Measurements from ENCODE around the gene ZIC4.

- no peak for TF ChIP-seq CTCF (IDR thresholded peaks at IDR 0.05; ENCODE audit: low read depth, low read length, missing input control)
- TF ChIP-seq REST (IDR thresholded peaks at IDR 0.05): no peak
- no peak for TF ChIP-seq FOXA2 (IDR thresholded peaks at IDR 0.05)
- TF ChIP-seq GABPA (IDR thresholded peaks at IDR 0.05 in 1 of 2, conservative IDR thresholded peaks at IDR 0.05 in 1 of 2): no peak
- no peak for TF ChIP-seq ZBTB33 (IDR thresholded peaks at IDR 0.05)
- no peak for TF ChIP-seq HNF4A (conservative IDR thresholded peaks at IDR 0.05)
- no peak for TF ChIP-seq SP1 (IDR thresholded peaks at IDR 0.05)
- no peak for TF ChIP-seq FOXA1 (IDR thresholded peaks at IDR 0.05)
- TF ChIP-seq HNF4G (IDR thresholded peaks at IDR 0.05): no peak
- no peak for TF ChIP-seq RAD21 (IDR thresholded peaks at IDR 0.05)
These were observed 13.8 kb downstream of the ZIC4 start for GRCh38 chr3:147392625-147392946.
